HG03558 (cell line): Measurements from ENCODE around the gene PCDH12.
"Not testable (repeated sequence)": the region's sequence is repeated elsewhere in the genome, so short reads cannot be mapped to it uniquely, and the experiment has no call there.

ENCODE experiments used
- ATAC-seq: cut with Tn5 transposase; IDR thresholded peaks from one replicate; pipeline ENCODE4 v1.9.1; 2021; ENCODE audit warnings: moderate number of reproducible peaks; ENCODE audit not compliant: unreplicated experiment; ENCODE audit errors: extremely low read depth

Gene PCDH12

DNA sequence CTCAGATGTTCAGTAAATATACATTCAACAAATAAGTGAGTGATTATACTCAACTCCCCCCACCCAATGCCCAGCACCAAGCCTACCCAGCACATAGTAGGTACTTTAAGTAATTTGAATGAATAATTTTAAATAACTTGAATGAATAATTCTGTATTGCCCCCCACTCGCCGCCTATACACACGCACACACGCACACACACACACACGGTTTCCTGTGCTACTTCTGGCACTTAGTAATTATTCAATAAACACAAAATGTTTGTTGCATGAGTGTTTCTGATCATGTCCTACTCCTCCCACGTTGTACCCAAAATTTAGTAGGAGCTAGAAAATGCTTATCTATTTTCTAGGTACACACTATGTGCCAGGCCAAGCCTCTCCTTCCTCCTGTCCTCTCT, 16.2 kb downstream of the PCDH12 start:
- ATAC-seq, result no peak

DNA sequence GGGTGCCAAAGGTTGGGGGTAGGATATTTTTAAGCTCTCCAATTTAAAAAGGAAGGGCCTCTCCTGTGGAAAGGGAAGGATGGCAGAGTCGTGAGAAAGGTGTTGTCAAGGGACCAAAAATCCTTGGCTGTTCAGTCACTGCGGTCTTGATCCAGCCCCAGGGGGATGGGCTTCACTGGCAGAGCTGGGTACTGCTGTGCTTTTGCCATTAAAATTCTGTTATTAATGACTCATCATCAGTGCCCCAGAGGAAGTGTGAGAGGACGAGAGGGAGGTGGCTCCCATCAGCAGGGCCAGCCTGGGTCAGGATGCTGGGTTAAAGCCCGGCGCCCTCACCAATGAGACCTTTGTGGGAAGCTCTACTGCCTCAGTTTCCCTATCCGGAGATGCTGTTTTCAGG, 16.7 kb downstream of the PCDH12 start:
- ATAC-seq, result no peak

DNA sequence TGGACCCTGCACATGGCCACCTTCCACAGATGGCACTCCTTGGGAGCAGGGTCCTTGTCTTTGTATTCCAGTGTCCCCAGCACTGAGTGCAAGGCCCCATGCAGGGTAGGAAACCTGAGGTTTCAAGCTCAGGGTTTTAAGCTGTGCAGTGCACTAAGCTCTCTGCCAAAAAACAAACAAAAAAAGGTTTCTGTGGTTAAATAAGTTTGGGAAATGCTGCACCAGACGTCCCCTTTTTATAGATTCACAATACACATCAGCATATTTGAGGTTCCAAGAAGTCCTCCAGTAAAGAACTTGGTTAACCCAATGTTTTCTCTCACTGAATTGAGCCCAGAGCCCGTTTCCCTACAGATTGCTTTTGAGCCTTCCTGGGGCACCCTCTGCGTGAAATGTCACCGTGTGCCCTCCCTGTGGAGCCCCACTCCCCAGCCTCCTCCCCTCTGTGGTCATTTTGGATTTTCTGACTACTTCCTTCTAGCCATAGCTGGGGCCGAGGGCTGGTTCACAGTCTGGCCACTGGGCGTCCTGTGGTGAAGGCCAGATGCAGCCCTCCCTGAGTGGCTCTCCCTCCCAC, 17.2 kb downstream of the PCDH12 start:
- ATAC-seq, result no peak

DNA sequence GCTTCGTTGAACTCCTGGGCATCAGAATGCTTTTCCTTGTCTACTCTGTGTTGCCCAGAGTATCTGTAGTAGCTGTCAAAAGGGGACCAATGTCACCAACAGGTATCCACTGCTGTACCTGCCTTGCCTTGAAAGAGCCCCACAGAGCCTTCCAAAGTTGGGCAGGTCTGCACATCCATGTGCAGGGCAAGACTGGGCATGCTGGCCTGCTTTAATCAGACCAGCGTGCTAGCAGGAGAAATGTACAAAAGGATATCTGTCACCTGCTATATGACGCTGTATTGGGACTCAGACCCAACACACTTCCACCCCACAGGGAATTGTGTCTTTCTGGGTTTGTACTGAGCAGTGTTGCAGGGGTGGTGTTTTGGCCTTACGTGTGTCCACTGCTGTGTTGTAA, 22.5 kb downstream of the PCDH12 start:
- ATAC-seq, result no peak

DNA sequence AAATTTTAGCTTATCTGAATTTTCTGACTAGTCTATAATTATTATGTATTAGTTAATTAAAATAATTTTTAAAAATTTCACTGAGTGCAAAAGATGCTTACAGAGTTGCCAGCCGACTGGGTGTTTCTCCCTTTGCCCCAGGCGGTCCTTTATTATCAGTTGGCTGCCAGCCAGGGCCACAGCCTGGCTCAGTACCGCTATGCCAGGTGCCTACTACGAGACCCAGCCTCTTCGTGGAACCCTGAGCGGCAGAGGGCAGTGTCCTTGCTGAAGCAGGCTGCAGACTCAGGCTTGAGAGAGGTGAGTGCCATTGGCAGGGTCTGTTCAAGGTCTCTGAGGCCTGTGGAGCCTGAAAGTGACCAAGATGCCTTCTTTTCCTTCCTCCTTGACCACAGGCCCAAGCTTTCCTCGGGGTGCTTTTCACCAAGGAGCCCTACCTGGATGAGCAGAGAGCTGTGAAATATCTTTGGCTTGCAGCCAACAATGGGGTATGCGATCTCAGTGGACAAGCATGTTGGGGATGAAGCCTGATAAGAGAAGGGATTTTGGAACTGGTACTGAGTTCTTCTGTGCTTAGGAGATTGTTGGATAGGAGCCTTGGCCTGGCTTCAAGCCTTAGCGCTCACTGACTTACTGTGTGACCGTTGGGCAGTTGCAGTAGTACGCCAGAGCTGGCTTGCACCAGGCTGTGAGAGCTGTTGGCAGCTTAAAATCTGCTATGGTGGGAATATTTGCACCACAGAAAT, 23.7 kb downstream of the PCDH12 start:
- no peak for ATAC-seq

DNA sequence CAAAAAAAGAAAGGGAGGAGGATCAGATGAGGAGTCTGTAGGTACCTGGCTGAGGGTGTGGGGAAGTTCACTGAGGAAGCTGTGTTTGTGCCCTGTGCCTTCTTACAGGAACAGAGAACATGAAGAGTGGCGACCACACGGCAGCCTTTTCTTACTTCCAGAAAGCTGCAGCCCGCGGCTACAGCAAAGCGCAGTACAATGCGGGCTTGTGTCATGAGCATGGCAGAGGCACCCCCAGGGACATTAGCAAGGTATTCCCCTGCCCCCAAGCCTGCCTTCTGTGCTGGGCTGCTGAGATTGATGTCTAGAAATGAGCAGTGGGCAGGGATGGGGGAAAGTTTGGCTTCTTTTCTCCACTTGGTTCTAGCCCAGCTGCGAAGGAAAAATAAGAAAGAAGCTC, 24.9 kb downstream of the PCDH12 start:
- ATAC-seq, result no peak

DNA sequence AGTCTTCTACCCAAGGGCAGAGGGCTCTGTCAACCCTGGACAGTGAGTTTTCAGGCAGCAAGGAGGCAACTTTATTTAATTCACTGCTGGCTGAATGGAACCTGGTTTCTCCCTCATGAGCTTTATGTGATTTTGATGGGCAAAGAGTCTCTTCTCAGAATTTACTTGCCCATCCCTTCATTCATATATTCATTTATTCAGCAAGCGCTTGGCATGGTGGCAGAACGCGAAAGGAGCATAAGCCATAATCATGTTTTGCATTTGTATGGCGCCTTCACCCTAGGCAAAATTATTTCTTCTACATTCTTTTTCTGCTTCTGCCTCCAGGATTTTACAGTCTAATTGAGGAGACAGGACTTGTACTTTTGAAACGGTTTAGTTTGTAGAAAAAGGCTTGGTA, 26.3 kb downstream of the PCDH12 start:
- no peak for ATAC-seq

DNA sequence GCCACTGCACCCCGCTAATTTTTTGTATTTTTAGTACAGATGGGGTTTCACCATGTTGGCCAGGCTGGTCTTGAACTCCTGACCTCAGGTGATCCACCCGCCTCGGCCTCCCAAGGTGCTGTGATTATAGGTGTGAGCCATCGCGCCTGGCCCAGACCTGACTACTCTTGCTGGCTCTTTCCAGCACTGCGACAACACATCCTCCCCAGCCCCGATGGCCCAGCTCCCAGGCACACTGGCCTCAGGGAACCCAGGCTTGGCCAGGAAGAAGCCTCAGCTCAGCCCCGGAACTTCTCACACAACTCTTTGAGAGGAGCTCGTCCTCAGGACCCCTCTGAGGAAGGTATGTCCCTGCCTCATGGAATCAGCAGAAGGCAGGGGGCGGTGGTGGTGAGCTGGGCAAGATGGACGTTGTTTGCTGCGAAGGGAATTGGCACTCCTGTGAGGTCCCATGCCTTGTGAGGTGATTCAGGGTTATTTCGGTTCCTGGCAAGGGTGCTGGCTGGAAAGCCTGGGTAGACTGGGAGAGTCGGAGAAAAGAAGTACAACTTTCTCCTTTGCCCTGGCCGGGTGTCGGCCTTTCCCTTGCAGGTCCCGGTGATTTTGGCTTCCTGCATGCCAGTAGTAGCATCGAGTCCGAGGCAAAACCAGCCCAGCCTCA, 28.5 kb downstream of the PCDH12 start:
- no peak for ATAC-seq

DNA sequence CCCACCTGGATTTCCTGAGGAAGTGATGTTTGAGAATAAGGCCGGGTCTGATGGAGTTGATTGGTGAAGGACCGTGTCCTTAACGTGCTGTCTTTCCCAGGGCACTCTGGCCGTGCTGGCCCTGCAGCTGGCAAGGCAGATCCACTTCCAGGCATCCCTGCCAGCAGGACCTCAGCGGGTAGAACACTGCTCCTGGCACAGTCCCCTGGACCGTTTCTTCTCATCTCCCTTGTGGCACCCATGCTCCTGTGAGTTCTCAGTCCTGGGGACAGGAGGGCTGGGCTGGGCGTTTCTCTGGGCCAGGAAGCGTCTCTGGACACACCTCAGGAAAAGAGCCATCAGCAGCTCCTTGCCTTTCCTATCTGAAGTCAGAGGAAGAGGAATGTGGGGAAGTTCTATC, 30.0 kb downstream of the PCDH12 start:
- no peak for ATAC-seq

DNA sequence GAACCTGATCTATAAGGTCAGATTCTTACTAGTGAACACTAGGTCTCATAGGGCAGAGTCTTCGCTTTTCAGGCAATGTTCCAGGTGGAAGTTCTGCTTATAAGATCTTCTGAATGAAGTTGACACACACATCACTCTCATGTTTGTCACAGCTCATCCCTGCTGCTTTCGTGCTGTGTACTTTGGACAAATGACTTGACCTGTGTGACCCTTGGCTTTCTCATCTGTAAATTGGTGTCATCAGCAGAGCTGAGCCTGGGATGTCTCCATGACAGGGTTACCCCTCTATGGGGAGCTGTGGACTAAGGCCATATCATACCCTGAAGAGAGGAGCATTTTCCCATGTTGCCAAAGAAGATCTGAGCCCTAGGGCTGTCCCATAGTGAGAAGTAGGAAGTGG, 31.6 kb downstream of the PCDH12 start:
- ATAC-seq, result no peak

DNA sequence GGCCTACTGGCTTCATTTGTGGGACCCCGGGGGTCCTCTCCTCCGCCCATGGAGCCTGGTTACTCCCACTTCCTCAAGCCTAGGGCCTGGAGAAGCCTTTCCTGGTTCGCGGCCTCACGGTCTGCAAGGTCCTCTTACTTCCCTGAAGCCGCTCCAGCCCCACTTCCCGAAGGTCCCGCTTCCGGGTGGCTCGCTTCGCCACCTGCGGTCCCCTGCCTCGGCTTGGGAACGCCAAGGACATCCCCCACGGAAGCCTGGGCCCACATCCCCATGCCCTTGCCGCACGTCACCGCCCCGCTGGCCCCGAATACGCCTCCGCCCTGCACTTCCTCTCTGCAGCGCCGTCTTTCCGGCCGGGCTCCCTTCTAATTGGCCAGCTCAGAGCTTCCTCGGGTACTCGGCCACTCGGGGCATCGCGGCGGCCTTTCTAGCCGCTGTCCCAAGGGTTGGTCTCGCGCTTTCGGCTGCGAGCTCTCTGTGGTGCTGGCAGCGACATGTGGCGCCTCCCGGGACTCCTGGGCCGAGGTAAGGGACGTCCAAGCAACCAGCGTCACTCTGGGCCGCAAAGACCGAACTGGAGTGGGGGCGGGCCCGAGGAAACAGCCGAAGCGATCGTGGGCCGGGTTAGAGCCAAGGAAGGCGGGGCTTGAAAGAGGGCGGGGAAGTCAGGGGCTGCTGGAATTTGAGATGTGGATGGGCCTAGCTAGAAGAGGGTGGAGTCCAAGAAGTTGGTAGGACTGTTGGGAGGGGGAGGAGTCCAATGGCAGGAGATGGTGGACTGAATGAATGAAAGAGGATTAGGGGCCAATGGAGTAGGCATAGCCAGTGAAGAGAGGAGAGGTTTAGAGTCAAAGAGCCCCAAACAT, 34.3 kb downstream of the PCDH12 start, which contains the start of gene DELE1:
TSS of gene DELE1 (plus strand) at position 424 of the 866 bp plus-strand sequence. CDS start at position 495, 71 bp downstream.
- peak; percentile 92 for ATAC-seq

DNA sequence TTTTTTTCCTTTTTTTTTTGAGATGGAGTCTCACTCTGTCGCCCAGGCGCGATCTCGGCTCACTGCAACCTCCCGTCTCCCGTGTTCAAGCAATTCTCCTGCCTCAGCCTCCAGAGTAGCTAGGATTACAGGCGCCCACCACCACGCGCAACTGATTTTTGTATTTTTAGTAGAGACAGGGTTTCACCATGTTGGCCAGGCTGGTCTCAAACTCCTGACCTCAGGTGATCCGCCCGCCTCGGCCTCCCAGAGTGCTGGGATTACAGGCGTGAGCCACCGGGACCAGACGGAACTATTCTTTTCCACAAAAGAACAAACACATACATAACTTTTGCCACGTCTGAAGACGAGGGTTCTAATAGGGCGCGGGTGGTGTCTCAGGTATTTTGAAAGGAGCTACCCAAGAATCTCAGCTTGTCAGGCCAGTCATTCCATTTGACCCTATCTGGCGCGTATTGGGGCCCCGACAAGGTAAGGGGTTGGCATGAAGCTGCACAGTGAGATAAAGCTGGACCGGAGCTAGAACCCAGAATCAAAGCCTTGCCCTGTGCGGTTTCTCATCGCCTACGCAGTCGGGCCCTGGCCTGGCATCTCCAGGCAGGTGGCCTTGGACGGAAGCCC, 35.1 kb downstream of the PCDH12 start:
- not testable (repeated sequence) for ATAC-seq

DNA sequence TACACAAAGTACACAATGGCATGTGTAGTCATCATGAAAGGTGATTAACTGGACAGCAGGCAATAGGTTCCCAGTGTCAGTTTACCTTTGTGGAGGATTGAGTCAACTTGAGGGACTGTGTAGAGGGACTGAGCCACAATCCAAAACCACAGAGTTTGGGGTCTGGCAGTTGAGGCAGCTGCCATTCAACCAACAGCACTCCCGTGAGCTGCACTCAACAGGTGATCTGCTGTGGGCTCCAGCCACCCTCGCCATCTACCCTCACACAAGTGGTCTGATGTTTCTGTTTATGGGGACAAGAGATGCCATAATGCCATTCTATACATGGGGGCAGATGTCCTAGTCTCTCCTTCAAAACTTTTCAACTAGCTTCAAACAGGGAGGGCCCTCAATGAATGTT, 37.2 kb downstream of the PCDH12 start:
- ATAC-seq, result no peak

DNA sequence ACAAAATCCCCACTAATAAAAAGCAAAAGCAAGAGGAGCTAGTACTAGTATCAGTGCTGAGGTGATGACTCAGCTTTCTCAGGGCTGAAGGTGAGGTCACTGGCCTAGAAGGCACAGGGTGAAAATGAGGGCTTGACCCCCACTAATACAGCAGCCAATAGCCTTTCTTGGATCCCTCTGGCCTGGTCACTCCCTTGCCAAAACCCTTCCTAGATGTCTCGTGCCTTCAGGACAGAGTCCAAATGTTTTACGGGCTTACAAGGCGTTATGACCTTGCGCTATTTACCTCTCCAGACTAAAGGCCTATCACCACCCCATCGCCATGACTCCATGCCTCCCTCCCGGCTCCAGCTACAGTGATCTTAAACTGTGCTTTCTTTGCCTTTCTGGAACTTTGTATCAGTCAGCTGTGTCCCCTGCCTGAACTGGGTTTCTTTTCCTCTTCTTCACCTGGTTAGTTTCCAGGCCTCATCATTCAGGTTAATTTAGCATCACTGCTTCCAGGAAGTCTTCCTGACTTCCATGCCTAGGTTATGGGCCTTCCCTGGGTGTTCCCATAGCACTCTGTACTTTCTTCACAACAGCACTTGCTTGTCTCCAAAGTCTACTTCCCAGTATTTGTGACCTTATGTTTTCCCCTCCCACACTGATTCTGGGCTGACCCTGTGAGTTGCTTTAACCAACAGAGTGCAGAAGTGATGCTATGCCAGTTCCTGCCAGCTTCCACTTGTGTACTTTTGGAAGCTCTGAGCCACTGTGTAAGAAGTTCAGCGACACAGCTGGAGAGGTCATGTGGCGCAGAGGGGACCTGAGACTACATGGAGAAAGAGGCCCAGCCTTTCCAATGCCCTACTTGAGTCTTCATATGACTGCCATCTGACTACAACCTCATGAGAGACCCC, 38.5 kb downstream of the PCDH12 start:
- ATAC-seq, result no peak

DNA sequence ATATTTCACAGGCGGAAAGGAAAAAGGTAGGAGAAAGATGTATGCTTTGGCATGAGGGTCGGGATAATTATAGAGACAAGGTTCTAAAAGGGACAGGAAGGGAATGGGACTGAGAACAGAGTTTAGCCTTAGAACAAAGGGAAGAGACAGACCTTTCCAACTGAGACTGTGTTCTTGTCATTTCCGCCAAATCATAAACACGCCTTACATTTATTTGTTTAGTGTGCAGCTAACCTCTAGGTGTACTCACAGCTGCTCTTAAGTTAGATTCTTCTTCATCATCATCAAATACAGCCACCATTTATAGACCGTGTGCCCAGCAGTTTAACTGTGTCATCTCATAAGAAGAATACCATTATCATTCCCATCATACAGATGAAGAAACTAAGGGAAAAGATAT, 40.2 kb downstream of the PCDH12 start:
- ATAC-seq, result no peak

DNA sequence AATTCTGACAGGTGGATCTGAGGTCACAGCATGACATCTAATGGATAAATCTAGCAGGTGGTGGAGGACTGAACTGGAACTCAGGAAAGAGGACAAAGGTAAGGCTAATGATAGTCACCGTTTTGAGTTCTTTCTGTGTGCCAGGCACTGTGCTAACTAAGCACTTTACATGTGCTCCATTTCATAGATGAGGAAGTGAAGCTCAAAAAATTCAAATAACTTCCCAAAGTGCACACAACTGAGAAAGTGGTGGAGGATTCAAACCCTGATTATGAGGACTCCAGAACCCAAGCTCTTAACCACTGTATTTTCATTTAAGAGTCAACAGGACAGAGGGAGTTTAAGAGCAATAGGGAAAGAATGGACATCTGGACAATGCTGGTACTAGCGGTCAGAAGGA, 41.5 kb downstream of the PCDH12 start:
- ATAC-seq, result no peak

DNA sequence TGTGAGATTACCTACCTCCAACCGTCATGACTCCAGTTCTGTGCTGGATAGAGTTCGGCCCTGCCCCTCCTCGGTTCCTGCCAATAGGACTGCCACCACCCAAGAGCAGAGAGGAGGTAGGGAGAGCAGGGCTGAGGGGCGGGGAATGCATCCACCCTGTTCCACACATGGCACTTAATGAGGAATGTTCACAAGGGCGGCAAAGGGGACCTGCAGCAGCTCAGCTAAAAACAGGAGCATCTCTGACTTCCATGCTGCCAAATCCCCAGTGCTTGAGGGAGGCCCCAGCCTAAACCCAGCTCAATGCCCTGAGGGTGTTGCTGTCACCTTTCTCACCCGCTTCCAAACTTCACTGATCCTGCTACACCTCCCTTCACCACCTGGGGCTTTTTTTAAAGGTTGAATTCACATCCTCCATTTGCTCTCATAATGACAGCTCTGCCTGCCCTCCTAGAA, 42.1 kb downstream of the PCDH12 start:
- no peak for ATAC-seq

DNA sequence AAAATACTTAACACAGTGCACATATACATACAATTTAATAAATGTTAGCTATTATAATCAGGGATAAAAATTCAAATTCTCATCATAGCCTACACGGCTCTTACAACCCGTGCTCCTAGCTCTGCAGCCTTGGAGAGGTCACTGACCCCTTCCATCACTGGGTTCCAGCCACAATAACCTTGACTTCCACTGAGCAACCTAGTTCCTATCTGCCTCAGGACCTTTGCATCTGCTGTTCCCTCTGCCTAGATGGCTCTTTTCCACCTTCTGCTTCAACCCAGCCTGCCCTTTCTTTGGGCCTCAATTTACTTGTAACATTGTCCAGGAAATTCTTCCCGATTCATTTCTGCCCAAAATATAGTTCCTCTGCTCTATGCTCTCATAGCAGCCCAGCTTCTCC, 43.2 kb downstream of the PCDH12 start:
- no peak for ATAC-seq

DNA sequence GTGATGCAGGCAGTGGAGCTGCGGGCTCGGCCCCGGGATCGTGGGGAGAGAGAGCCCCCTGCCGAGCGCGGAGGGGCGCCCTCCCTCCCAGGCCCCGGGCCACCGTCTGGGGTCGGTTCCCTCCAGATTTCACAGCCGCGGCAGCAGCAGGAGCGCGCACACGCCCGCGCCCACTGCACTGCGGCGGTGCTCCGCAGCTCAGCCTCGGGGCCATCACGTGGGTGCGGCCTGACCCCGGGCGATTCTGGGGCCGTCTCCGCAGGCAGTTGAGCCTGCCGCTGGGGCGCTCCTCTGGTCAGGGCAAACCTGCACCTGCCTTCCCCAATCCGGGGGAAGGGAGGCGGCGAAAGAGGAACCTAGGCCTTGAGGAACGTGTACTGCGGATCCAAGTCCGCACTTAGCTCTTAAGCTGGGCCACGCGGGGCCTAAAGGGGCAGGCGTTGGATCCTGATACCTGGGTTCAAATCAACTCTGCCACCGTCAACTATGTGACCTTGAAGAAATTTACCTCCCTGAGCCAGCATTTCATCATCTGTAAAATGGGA, 43.7 kb downstream of the PCDH12 start:
- ATAC-seq, result no peak
